Colon (tissue), 2 donors: ENCODE results near the gene GLRX2.
"Not testable (repeated sequence)": the region's sequence is repeated elsewhere in the genome, so short reads cannot be mapped to it uniquely, and the experiment has no call there.

ENCODE experiments used
- FAIRE-seq: peaks from 2 replicates; lab custom pipeline; 2012; peaks lifted over from hg19 to GRCh38; lab: Jason Lieb, UNC
- donor health status: control.
- donor health status: control.

GLRX2 gene, protein sequence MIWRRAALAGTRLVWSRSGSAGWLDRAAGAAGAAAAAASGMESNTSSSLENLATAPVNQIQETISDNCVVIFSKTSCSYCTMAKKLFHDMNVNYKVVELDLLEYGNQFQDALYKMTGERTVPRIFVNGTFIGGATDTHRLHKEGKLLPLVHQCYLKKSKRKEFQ

DNA sequence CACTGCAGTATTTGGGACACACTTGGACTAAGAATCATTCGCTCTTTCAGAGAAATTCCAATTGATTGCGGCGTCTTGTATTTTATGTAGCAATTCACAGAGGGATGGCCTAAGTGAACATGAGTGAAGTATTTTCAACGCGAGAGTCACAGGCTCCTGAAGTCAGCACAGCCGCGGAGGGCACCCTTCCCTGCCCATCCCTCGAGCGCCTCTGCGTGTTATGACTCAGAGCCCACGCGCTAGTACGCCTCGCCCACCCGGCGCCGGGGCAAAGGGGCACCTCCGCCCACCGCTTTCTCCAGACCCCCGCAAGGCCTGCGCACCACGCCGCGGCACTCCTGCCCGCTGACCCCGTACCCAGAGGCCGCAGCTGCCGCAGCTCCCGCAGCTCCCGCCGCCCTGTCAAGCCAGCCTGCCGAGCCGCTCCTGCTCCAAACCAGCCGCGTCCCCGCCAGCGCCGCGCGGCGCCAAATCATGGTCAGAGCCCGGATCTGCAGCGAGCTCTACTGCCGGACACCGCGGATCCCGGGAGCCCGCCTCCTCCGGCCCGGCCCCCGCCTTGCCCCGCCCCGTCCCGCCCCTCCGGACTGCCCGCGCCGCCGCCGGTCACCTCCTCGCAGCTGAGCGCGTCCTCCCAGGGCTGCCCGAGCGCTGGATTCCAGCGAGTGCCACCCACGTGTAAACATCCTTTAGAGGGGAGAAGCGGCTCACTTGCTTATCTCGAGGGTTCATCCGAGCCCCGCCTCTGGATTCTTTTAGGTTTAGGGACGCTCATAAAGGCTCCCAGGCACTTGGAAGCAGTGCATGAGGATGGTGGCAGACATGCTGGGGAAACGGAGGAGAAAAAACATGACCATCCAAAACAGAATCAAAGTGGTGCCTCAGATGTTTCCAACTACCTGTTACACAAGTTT lies at the start of gene GLRX2:
Gene GLRX2, minus strand, starts transcription at position 508 of the 914 bp plus-strand sequence. Its CDS starts 32 bp downstream, at position 476.
- FAIRE-seq = no peak

DNA sequence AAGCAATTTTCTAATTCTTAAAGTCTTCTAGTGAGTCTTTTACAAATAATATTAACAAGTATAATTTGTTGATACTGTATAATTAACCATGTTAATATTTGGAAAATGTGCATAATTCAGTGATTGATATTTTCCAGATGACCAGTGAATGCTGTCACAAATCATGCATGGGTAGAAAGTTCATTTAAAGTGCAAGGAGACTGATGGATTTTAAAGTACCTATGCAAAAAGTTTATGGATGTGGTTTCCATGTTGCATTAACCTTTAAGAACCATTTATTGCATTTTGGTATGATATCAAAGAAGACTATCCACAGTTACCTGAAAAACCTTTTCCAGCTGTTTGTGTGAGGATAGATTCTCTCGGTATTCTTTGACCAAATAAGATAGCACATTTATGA lies 39.8 kb upstream of the GLRX2 start:
- no peak for FAIRE-seq

DNA sequence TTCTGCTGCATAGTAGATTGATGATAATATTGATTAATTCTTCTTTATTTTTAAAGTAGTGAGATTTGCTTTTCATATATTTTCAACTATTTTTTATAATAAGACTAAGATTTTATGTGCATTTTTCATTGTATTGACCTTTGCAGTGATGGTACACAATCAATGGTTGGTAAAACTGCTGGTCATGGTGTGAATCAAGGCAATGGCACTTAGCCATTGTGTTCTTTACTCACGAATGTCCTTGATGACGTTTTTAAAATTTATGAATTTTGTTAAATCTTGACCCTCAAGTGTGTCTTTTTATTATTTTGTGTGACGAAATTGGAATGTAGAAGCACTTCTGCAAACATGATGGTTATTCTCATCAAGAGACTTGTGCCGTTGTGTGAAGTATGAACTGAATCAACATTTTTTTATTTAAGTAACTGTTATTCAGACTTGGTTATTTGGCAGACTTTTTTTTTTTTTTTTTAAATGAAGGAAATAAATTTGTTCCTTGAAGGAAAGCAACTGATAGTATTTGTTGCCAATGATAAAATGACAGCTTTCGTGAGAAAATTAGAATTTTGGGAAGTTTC lies 39.2 kb upstream of the GLRX2 start:
- no peak for FAIRE-seq

DNA sequence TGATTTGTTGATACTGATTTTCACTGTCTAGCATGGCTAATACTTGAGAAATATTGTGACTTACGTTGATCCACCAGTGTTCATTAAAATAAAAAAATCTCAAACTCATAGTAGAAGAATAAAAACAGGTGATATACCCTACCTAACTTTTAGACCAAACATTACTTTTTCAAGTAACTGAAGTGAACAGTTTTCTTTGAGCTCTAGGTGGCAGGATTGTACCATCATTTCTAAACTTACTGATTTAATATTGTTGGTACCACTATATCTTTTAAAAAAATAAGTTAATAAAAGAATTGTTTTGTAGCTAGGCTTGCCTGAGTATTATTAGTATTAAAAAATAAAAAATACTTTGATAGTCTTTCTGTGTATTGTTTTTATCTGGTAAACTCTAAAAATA lies 38.1 kb upstream of the GLRX2 start:
- peak; percentile 18 for FAIRE-seq

DNA sequence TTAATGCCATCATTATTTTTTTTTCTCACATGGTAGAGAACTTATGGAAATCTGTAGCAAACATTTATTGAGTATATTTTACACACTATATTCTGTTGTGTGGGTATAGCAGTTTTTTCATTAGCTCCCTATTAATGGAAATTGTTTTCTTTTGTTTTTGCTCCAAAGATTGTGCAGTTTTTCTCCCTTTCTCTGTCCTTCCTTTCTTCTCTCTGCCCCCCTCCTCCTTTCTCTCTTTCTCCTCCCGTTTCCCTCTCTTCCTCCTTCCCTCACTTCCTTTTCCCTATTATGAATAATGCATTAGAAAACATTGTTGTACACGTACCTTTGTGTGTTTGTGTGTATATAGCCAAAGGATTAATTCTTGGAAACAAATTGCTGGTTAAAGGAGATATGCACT lies 37.2 kb upstream of the GLRX2 start:
- no peak for FAIRE-seq

DNA sequence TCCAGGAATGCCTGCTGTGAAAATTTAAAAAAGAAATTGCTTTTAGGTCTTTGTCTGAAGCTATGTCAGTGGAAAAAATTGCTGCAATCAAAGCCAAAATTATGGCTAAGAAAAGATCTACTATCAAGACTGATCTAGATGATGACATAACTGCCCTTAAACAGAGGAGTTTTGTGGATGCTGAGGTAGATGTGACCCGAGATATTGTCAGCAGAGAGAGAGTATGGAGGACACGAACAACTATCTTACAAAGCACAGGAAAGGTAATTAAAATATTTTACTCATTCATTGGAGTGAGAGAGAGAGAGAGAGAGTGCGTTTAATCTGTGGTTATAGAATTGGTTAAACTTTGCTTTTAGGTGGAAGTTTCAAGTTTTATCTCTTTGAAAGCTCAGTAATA lies 36.6 kb upstream of the GLRX2 start:
- no peak for FAIRE-seq

DNA sequence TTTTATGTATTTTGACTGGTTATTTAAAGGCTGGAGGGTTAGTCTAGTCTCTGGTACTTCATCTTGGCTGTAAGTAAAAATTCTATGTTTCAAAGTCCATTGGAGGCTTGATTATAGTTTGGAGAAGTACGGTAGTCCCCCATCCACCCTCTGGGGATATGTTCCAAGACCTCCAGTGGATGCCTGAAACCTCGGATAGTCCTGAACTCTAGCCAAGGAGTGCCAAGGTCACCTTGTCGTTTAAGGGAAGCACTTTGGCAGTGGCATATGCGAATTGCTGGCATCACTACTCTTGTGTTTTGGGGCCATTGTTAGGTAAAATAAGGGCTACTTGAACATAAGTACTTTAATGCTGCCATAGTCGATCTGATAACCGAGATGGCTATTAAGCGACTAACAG lies 35.0 kb upstream of the GLRX2 start:
- no peak for FAIRE-seq

DNA sequence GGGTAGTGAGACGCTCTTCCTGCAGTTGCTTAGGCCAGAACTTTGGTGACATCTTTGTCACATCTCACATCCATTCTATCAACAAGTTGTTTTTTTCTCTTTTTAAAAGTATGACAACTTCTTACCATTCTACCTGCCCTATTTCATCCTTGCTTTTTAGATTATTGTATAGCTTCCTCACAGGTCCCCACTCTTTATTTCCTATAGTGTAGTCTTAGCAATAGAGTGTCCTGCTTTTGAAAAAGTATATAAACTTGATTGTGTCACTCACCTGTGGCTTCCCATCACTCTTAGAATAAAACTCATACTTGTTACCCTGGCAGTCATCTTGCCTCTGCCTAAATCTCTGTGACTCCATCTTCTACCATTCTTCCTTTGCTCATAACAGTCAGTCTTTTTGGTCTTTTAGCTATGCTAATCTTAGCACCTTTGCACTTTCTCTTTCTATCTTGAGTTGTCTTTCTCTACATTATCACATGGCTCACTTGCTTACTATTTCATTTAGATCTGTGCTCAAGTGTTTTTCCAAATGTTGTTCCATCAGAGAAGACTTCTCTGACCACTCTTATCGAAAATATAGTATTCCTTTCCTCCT lies 26.1 kb upstream of the GLRX2 start:
- FAIRE-seq = no peak

DNA sequence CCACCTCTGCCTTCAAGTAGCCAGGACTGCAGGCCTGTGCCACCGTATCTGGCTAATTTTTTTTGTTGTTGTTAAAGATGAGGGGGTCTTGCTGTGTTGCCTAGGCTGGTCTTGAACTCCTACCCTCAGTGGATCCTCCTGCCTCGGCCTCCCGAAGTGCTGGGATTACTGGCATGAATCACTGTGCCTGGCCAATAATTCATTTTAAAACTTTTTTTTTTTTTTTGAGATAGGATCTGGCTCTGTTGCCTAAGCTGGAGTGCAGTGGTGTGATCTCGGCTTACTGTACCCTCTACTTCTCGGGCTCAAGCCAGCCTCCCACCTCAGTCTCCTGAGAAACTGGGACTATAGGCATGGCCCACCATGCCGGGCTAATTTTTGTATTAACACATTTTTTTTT lies 20.2 kb upstream of the GLRX2 start:
- no peak for FAIRE-seq

DNA sequence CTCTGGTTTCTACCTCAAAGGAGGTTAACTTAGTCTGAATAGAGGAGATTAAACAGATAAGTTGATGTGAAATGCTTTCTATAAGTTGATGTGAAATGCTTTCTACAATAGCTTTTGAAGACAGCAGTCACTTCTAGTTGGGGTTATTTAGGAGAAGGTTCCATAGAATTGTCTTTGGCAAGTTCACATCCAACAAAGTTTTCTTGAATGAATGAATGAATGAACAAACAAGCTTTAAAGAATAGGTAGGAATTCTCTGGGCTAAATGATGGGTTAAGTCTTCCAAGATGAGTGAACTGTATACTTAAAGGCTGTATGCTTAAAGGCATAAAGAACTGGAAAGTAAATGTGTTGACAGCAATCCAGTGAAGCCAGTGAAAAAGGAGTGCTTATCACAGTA lies 18.5 kb upstream of the GLRX2 start:
- FAIRE-seq = no peak

DNA sequence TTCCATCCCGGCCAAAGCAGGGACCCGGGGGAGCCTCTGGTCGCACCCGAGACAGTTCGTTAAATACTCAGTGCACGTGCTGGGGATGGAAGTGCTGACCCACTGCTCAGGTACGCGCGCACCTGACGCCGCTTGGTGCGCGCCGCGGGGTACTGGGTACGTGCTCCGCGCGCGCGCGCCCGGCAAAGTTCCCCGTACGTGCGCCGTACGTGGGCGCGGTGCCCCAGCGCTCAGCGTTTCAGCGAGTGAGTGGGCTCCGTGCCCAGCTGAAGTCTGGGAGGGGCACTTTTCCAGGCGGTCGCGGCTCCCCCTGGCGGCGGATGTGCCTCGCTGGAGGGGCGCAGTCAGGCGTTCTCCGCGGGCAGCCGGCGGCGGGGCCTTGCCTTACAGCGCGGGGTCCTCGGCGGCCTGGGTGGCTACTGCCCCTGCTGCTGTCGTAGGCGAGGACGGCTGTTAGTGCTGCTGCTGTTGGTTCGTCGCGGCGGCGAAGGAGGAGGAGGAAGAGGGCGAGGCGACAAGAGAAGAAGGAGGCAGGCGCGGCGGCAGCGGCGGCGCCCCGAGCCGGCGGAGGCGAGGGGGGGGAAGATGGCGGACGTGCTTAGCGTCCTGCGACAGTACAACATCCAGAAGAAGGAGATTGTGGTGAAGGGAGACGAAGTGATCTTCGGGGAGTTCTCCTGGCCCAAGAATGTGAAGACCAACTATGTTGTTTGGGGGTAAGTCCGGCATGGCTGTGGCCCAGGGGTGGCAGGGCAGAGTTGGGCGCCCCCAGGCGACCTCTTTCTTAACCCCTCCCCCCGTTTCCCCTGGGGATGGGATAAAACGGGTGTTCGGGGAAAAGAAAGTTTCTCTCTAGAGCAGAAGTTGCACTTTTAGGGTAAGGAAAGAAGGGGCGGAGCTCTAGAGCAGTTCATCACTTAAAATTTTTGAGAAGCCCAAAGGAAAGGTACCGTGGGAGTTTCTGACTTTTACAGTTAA lies 16.7 kb upstream of the GLRX2 start, which contains the start of gene CDC73:
Gene CDC73, plus strand, starts transcription at position 416 of the 978 bp plus-strand sequence. Its CDS starts 170 bp downstream, at position 586.
- no peak for FAIRE-seq

DNA sequence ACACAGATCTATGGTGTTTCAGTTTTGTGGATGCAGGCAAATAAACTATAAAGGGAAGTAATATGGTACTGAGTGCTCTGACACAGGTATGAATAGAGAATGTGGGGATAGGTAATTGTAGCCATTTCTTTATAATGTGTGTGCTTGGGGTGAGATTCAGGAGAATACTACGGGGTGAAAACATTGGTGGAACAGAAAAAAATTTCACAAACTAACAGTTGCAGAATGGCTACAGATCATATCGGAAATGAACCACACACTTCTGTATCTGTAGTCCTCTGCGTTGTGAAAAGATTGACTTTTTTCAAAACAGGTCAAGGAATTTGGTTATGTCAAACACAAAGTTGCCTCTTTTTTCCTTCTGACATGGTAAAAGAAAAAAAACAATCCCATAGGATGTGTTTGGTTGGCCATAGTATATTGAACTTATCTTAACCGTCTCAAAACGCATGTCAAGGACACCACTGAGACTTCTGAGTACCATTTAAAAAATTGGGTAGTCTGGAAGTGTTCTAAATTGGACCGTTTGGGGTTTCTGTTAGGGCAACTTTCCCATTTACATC lies 15.5 kb upstream of the GLRX2 start:
- no peak for FAIRE-seq

DNA sequence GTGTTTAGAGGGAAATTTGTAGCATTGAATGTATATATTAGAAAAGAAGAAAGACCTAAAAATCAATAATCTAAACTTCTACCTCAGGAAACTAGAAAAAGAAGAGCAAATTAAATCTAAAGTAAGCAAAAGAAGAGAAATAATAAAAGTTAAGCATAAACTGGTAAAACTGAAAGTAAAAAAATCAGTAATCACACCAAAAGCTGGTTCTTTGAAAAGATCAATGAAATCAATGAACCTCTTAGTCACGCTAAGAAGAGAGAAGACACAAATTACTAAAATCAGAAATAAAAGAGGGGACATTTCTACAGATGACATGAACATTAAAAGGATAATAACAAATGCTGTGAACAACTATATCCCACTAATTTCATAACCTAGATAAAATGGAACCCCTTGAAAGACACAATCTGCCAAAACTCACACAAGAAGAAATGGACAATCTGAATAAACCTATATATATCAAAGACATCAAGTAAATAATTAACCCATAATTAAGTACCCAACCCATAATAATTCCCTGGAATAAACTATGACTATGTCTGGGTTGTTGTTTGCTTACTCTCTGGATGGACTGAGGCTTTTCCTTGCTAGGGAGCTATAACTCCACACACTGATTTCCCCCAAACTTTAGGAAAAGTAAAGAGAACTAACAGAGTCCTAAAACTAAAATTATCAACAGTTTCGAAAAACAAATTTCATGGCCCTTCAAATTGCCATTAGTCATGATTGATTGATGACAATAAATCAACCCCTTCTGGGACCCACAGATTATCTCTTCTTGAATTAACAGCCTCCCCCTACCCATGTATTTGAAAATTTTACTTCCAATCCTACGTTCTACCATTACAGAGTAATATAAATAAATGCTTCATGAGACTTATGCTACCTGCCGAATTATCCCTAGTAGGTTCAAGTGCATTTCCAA lies 13.9 kb upstream of the GLRX2 start:
- no peak for FAIRE-seq

DNA sequence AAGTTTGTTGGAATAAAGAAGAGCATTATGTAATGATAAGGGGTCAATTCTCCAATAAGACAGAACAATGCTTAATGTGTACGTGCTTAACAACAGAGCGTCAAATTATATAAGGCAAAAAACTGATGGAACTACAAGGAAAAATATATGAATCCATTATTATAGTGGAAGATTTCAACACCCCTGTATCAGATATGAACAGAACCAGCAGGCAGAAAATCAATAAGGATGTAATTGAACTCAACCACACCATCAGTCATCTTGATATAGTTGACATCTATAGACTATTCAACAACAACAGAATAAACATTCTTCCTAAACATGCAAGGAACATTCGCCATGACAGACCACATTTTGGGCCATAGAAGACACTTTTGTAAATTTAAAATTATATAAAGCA lies 13.0 kb upstream of the GLRX2 start:
- FAIRE-seq = no peak

DNA sequence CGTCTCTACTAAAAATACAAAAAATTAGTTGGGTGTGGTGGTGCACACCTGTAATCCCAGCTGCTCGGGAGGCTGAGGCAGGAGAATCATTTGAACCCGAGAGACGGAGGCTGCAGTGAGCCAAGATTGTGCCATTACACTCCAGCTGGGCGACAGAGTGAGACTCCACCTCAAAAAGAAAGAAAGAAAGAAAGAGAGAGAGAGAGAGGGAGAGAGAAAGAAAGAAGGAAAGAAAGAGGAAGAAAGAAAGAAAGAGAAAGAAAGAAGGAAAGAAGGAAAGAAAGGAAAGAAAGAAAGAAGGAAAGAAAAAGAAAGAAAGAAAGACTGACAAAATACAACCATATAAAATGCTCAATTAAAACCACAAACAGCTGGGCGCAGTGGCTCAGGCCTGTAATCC lies 12.0 kb upstream of the GLRX2 start:
- not testable (repeated sequence) for FAIRE-seq

DNA sequence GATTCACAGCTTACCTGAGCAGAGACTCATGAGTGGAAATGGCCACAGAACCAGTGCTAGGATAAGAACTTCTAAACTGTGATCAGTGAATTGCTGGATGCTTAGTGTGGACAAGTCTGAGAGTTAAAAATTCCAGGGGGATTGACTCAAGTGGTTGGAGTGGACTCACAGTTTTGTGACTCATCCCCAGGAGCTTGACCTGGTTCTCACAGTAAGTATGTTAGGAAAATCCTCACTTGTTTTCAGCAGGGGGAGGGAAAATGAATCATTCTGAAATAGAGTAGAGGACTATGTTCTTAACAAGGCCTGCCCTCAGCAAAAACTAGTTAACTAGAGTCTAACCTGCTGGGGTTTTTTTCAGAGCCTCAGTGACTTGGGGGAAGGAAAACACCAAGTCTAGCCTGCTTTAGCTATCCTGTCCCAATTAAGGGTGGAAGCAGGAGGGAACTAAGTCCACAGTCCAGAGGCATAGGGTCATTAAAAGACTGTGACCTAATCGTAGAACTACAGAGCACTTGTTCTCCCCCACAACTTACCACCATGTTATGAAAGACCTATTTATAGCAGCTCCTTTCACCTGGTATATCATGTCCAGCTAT lies 10.5 kb upstream of the GLRX2 start:
- no peak for FAIRE-seq

DNA sequence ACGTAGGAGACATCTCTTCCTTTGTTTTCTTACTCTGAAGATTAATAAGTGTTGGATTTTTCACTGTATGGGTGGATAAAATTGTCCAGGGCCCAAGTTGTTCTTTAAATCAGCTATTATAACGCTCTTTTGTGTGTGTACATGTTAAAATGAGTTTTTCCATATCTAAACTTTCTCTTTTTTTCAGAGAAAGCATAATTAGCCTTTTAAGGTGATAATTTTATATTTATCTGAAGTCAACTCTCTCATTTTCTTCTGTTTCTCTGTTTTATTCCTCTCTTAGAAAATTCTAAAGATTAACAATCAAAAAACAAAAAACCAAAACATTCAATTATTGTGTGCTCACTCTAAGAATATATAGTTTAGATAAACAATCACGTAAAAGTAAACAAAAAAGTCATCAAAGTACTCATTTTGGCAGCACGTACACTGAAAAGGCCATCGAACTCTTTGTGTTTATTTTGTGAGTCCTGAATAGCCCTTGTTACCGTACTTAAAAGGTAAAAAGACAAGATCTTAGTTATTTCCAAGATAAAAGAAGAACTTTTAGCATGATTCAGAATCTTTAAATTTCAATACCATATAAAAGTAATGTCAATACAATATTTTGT lies 9.4 kb upstream of the GLRX2 start:
- peak; percentile 5 for FAIRE-seq

DNA sequence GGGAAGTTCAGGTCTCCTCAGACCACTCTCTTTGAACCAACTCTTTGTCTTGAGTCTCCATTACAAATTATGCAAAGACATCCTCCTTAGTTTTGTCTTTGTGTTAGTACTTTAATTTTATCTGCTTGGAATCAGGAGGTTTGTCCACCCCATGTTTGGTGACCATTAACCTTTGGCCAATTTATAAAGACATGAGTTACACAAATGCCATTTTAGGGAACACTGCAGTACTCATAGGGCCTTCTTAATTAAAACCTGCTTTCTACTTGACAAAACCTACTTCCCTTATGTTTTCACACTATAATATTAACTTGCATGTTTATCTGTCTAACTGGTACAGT lies 8.7 kb upstream of the GLRX2 start:
- no peak for FAIRE-seq

DNA sequence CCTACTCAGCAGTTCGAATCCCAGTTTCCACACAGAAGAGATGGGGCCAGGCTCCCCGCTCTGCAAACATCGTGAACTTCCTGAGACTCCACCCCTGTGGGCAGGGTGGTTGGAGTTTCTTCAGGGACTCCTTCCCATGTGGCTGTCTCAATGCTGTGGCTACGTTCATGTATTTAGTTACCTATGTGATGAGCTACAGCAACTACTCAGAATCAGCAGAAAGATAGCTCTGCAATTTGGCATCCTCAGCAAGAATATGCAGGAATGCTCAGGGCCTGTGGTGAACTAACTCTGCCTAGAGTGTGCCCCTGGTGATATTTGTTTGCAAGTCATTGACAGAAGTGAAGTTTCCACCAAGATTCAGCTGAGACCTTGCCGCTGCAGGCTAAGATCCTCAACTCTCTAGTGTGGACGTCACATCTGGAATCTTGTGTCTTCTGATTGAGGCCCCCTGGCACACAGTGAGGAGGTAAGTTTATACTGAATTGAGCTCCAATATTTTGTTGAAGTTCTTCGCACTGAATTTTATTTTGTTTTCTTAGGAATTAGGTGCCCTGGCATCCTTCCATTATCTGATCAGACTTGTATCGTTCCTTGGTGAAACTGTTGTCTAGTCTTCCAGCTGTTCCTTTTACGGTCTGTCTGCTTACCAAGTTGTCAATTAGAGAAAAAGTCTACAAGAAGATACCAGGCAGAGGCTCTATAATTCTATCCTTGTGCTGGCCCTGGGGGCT lies 8.2 kb upstream of the GLRX2 start:
- FAIRE-seq = no peak
